Measurements from ENCODE around the gene ACTN1.

GRCh38 chr14:68971411-68972035 is 7.6 kb downstream of the ACTN1 start:
- TF ChIP-seq CTCF (IDR thresholded peaks at IDR 0.05; ENCODE audit: low read length) (no peak), EZH2 (IDR thresholded peaks at IDR 0.05; ENCODE audit: borderline replicate concordance, low read length) (no peak)
